GM23338 (cell line): ENCODE data around the gene ADGRG7. TPM values are rescaled to one million over a fixed set of nuclear protein-coding genes. Genes with fewer than 3 reads are reported as not detected.

Source experiments
- ATAC-seq: fragments of 200-7000 bp; cut with Tn5 transposase; 3 replicates; pipeline ENCODE4 v1.9.1; 2020
- DNase-seq: peaks from one replicate; pipeline ENCODE4 v3.0.0-alpha.2; 2015; ENCODE audit warnings: low spot score
- H2AFZ ChIP-seq: fragments of 200-600 bp; sonication (generic); 2 replicates; pipeline ENCODE4 v1.8.0; 2016; ENCODE audit warnings: antibody characterized with exemption, mild to moderate bottlenecking, moderate library complexity
- H3F3A ChIP-seq: fragments of 200-600 bp; sonication (generic); replicated peaks from 2 replicates; pipeline ENCODE4 v1.8.0; 2017; ENCODE audit warnings: antibody characterized with exemption, mixed run types, low read depth
- H3K27ac ChIP-seq: fragments of 200-600 bp; sonication (generic); 2 replicates; pipeline ENCODE4 v1.6.1; 2016; ENCODE audit warnings: low read depth
- H3K27me3 ChIP-seq: fragments of 200-600 bp; sonication (generic); 2 replicates; pipeline ENCODE4 v1.8.0; 2016; ENCODE audit warnings: mild to moderate bottlenecking, mixed run types, moderate library complexity; ENCODE audit not compliant: insufficient read depth
- H3K36me3 ChIP-seq: fragments of 200-600 bp; sonication (generic); 2 replicates; pipeline ENCODE4 v1.8.0; 2016; ENCODE audit warnings: mild to moderate bottlenecking; ENCODE audit not compliant: insufficient read depth
- H3K4me1 ChIP-seq: fragments of 200-600 bp; sonication (generic); 2 replicates; pipeline ENCODE4 v1.8.0; 2016; ENCODE audit warnings: mild to moderate bottlenecking, moderate library complexity; ENCODE audit not compliant: insufficient read depth
- H3K4me2 ChIP-seq: fragments of 200-600 bp; sonication (generic); 2 replicates; pipeline ENCODE4 v1.7.1; 2017; ENCODE audit warnings: mixed run types
- H3K4me3 ChIP-seq: fragments of 200-600 bp; sonication (generic); 2 replicates; pipeline ENCODE4 v1.6.1; 2016; ENCODE audit warnings: mixed run types
- H3K79me2 ChIP-seq: fragments of 200-600 bp; sonication (generic); replicated peaks from 2 replicates; pipeline ENCODE4 v1.8.0; 2017; ENCODE audit warnings: mild to moderate bottlenecking; ENCODE audit not compliant: insufficient read depth
- H3K9me2 ChIP-seq: fragments of 200-600 bp; sonication (generic); 2 replicates; pipeline ENCODE4 v1.8.0; 2017; ENCODE audit not compliant: insufficient read depth
- H4K20me1 ChIP-seq: fragments of 200-600 bp; sonication (generic); replicated peaks from 2 replicates; pipeline ENCODE4 v1.8.0; 2017; ENCODE audit warnings: mild to moderate bottlenecking; ENCODE audit not compliant: insufficient read depth
- H3K27ac Mint-ChIP-seq: 2 replicates; pipeline ENCODE4 v1.8.0; 2020; ENCODE audit warnings: inconsistent platforms, mild to moderate bottlenecking, moderate library complexity, mixed read lengths
- H3K27me3 Mint-ChIP-seq: 3 replicates; pipeline ENCODE4 v1.8.0; 2022; ENCODE audit warnings: low read depth, mild to moderate bottlenecking, moderate library complexity, mixed read lengths, inconsistent platforms; ENCODE audit not compliant: insufficient read depth, poor library complexity
- H3K36me3 Mint-ChIP-seq: 3 replicates; pipeline ENCODE4 v1.8.0; 2021; ENCODE audit warnings: low read depth, mild to moderate bottlenecking, inconsistent platforms, moderate library complexity, mixed read lengths
- H3K4me1 Mint-ChIP-seq: 3 replicates; pipeline ENCODE4 v1.8.0; 2020; ENCODE audit warnings: mild to moderate bottlenecking, inconsistent platforms, mixed read lengths
- H3K4me3 Mint-ChIP-seq: 3 replicates; pipeline ENCODE4 v1.8.0; 2021; ENCODE audit warnings: moderate library complexity, mild to moderate bottlenecking, inconsistent platforms, mixed read lengths
- H3K9me3 Mint-ChIP-seq: 3 replicates; pipeline ENCODE4 v1.8.0; 2020; ENCODE audit warnings: moderate library complexity, mild to moderate bottlenecking, inconsistent platforms, mixed read lengths
- CREB1 ChIP-seq: fragments of 250-450 bp; sonication (Bioruptor Pico); IDR thresholded peaks from 2 replicates; pipeline ENCODE4 v1.5.0; 2020; ENCODE audit warnings: low read depth, mild to moderate bottlenecking, moderate library complexity
- CTCF ChIP-seq, 2 experiments: fragments of 200-600 bp in 1 of 2; sonication (generic) in 1 of 2; conservative IDR thresholded peaks; 2 replicates each; pipeline versions ENCODE4 v1.5.1 to v1.6.1; 2016 to 2017; ENCODE audit warnings: antibody characterized with exemption in 2 of 2, low read depth in 2 of 2, mild to moderate bottlenecking in 2 of 2, moderate library complexity in 1 of 2
- ETS1 ChIP-seq: IDR thresholded peaks from 2 replicates; pipeline ENCODE4 v1.6.1; 2016; ENCODE audit warnings: antibody characterized with exemption
- EZH2 ChIP-seq: fragments of 200-600 bp; sonication (generic); IDR thresholded peaks from one replicate; pipeline ENCODE4 v1.8.0; 2017; ENCODE audit warnings: antibody characterized with exemption, mild to moderate bottlenecking, low read depth; ENCODE audit not compliant: unreplicated experiment
- EZH2phosphoT487 ChIP-seq: fragments of 200-600 bp; sonication (generic); IDR thresholded peaks from one replicate; pipeline ENCODE4 v1.8.1; 2018; ENCODE audit warnings: antibody characterized with exemption; ENCODE audit not compliant: unreplicated experiment
- JUNB ChIP-seq: IDR thresholded peaks from one replicate; pipeline ENCODE4 v1.6.1; 2016; ENCODE audit warnings: antibody characterized with exemption; ENCODE audit not compliant: unreplicated experiment
- NANOG ChIP-seq: IDR thresholded peaks from 2 replicates; pipeline ENCODE4 v1.6.1; 2016; ENCODE audit warnings: antibody characterized with exemption, borderline replicate concordance
- POLR2AphosphoS5 ChIP-seq: IDR thresholded peaks from 2 replicates; pipeline ENCODE4 v1.6.1; 2016; ENCODE audit warnings: antibody characterized with exemption, low read depth
- STAT1 ChIP-seq: IDR thresholded peaks from one replicate; pipeline ENCODE4 v1.6.1; 2016; ENCODE audit warnings: antibody characterized with exemption; ENCODE audit not compliant: unreplicated experiment
- ZNF114 ChIP-seq: fragments of 250-450 bp; sonication (Bioruptor Pico); IDR thresholded peaks from 2 replicates; pipeline ENCODE4 v1.5.0; 2020; ENCODE audit warnings: mild to moderate bottlenecking, moderate library complexity
- ZNF331 ChIP-seq: fragments of 250-450 bp; sonication (Bioruptor Pico); IDR thresholded peaks from 2 replicates; pipeline ENCODE4 v1.5.0; 2020; ENCODE audit warnings: low read depth, mild to moderate bottlenecking, moderate library complexity
- ZNF462 ChIP-seq: fragments of 250-450 bp; sonication (Bioruptor Pico); IDR thresholded peaks from 2 replicates; pipeline ENCODE4 v1.5.0; 2020; ENCODE audit warnings: mild to moderate bottlenecking, moderate library complexity
- polyA plus RNA-seq: library from polyadenylated mRNA; unstranded; fragments of >200 nt; fragmentation: Nextera tagmentation; extraction: Ambion mirVana; gene quantifications from 2 replicates; pipeline ENCODE4 v1.2.1, GENCODE V29; 2016
- total RNA-seq: library from RNA; depleted of rRNA; stranded (reverse); fragments of >200 nt; shearing (Covaris generic); gene quantifications from 2 replicates; pipeline ENCODE4 v1.2.3, GENCODE V29; 2014
- TF ChIP-seq, protein P1 (sequence below): IDR thresholded peaks from one replicate; pipeline ENCODE4 v1.6.1; 2018; ENCODE audit warnings: antibody characterized with exemption; ENCODE audit not compliant: unreplicated experiment

Gene ADGRG7
- total and polyA plus RNA-seq, 2 experiments from 2014 or later: not detected

GRCh38 chr3:100613721-100614390, 4.5 kb downstream of the ADGRG7 start:
- Histone ChIP-seq H3K9me2 (0 out of 2 replicates have a peak, but pooled peaks cover 1% of the 10 kb centered on the region), H3K4me3 (no peak overlapping the region), H3K4me1 (no peaks in the 10 kb centered on the region; the same call in 1 of the 2 replicates), H3K27ac (no peak overlapping the region), H3K36me3 (no peaks in the 10 kb centered on the region), H3F3A (no peaks in the 10 kb centered on the region), H3K27me3 (no peaks in the 10 kb centered on the region), H2AFZ (no peak overlapping the region), H4K20me1 (no peaks in the 10 kb centered on the region), H3K4me2 (no peak overlapping the region), H3K79me2 (no peaks in the 10 kb centered on the region)
- no peak overlapping the region for H3K27ac Mint-ChIP-seq
- ATAC-seq (no peak), DNase-seq (no peak)
- no peaks in the 10 kb centered on the region for H3K36me3 Mint-ChIP-seq
- H3K4me1 Mint-ChIP-seq: peaks cover 4% of the 10 kb centered on the region; the same call in 2 of the 3 replicates
- H3K27me3 Mint-ChIP-seq: no peaks in the 10 kb centered on the region
- no peak for TF ChIP-seq ETS1
- TF ChIP-seq POLR2AphosphoS5: no peak
- no peak for TF ChIP-seq CREB1
- no peak for TF ChIP-seq NANOG
- no peak for TF ChIP-seq CTCF (conservative IDR thresholded peaks at IDR 0.05; ENCODE audit: low read depth in 2 of 2)
- no peak for TF ChIP-seq EZH2
- no peak for TF ChIP-seq ZNF462 (CRISPR knock-in tag)
- no peak for TF ChIP-seq JUNB
- TF ChIP-seq EZH2phosphoT487: no peak
- TF ChIP-seq STAT1: no peak
- no peak for TF ChIP-seq ZNF114 (CRISPR knock-in tag)
- no peak for TF ChIP-seq ZNF331
- TF ChIP-seq, protein P1, sequence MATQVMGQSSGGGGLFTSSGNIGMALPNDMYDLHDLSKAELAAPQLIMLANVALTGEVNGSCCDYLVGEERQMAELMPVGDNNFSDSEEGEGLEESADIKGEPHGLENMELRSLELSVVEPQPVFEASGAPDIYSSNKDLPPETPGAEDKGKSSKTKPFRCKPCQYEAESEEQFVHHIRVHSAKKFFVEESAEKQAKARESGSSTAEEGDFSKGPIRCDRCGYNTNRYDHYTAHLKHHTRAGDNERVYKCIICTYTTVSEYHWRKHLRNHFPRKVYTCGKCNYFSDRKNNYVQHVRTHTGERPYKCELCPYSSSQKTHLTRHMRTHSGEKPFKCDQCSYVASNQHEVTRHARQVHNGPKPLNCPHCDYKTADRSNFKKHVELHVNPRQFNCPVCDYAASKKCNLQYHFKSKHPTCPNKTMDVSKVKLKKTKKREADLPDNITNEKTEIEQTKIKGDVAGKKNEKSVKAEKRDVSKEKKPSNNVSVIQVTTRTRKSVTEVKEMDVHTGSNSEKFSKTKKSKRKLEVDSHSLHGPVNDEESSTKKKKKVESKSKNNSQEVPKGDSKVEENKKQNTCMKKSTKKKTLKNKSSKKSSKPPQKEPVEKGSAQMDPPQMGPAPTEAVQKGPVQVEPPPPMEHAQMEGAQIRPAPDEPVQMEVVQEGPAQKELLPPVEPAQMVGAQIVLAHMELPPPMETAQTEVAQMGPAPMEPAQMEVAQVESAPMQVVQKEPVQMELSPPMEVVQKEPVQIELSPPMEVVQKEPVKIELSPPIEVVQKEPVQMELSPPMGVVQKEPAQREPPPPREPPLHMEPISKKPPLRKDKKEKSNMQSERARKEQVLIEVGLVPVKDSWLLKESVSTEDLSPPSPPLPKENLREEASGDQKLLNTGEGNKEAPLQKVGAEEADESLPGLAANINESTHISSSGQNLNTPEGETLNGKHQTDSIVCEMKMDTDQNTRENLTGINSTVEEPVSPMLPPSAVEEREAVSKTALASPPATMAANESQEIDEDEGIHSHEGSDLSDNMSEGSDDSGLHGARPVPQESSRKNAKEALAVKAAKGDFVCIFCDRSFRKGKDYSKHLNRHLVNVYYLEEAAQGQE: no peak
- no peaks in the 10 kb centered on the region for H3K9me3 Mint-ChIP-seq
- no peak overlapping the region for H3K4me3 Mint-ChIP-seq
